Measurements from ENCODE around the gene EFCAB11.

The EFCAB11 gene

GRCh38 chr14:89955745-89956660 lies 1.5 kb upstream of the EFCAB11 start, which contains the start of gene TDP1:
TDP1 (plus strand) TSS chr14:89955927; CDS start chr14:89963115, 7,188 bp downstream.
- DNase-seq: peak; percentile 74

- DNase-seq: no peak
These were observed 653 bp upstream of the EFCAB11 start for GRCh38 chr14:89955022-89955744.

DNA sequence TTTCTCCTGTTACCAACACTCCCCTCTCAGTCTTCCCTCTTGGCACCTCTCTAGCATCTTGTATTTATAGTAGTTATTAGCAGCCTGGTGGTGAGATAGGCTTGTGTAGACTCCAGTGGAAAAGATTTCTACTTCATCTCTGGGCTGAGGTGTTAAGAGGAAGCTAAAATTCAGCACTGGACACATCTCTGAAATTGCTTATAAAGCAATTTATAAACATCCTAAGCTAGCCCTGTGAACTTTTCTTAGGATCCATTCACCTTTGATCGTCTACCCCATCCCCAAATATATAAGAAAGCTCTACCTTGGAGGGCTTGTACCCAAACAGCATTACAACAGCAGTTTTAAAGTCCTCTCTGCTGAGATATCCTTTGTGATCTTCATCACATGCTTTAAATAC lies 928 bp downstream of the EFCAB11 start:
- no peak for DNase-seq

- DNase-seq: no peak
These were observed 2.0 kb downstream of the EFCAB11 start for GRCh38 chr14:89952576-89952975.

- DNase-seq: no peak
These were observed 7.2 kb downstream of the EFCAB11 start for GRCh38 chr14:89947344-89947743.

DNA sequence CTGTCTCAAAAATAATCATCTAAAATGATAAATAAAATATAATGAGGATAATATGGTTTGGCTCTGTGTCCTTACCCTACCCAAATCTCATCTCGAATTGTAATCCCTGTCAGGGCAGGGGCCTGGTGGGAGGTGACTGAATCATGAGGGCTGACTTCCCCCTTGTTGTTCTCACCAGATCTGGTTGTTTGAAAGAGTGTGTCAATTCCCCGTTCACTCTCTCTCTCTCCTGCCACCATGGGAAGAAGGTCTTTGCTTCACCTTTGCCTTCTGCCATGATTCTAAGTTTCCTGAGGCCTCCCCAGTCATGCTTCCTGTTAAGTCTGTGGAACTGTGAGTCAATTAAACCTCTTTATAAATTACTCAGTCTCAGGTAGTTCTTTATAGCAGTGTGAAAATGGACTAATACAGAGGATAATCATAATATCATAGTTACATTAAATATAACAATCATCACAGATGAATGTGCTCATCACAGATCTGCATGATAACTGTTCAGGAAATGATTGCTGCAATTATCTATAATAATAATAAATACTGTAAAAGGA lies 12.6 kb downstream of the EFCAB11 start:
- DNase-seq: no peak

DNA sequence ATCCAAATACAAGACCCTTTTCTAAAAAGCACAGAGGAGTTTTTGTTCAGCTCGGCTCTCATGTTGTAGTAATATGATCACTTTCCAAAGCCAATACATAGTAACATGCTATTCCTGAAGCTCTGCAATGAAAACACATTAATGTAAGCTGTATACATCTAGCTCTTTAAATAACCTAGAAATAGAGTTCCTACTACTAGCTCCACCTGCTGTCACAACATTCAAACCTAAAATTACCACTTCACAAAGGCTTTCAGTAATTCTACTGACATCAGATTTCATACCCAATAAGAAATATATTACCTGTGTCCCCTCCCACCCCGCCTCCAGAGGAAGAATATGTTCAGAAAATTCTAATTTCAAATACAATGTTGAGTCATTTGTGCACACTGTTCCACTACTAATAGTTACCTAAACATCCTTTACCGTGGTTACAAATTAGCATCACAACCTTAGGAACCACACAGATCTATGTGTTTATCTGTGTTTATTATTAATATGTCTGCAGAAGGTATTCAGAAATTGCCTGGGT lies 17.8 kb downstream of the EFCAB11 start:
- no peak for DNase-seq

GRCh38 chr14:89933002-89933401 lies 21.5 kb downstream of the EFCAB11 start:
- DNase-seq: no peak

DNA sequence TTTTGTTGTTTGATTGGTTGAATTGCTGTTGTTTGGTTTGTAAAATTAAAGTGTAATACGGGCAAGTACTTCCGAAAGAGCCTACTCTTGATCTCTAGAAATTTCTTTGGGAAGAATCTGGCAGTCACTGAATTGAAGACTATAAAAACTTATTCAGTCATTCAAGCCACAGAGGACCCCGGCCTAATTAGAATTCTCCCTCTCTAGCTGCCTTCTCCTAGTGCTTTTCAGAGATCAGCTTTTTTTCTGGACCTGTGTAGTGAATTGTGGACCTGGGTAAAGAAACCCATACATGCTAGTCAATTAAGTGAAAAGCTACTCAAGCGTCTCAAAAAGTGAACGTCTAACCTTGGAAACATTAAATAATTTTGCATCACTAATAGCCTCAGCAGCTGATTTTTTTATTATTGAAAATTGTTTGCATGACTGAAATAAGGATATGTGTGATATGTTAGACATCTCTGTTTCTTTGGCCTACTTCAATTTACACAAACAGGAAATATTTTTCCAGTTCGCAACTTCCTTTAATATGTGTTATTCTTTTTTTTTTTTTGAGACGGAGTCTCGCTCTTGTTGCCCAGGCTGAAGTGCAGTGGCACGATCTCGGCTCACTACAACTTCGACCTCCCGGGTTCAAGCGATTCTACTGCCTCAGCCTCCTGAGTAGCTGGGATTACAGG lies 27.2 kb downstream of the EFCAB11 start:
- DNase-seq: no peak

DNA sequence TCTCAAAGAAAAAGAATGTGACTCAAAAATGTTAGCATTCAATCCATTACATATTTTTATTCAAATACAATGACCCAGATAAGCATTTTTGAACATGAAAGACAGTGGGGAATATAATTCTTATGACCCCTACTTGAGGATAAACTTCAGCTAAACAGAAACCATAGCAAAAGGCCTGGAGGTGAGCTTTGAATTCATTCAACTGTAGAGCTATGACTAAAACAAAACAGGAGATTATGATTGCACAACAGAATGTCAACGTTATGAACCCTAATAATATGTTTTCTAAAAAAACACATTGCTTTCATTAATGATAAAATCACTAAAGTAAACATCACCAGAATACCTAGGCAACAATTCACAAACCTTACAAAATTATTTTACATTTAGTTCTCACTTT lies 27.8 kb downstream of the EFCAB11 start:
- no peak for DNase-seq

GRCh38 chr14:89924268-89924667 lies 30.3 kb downstream of the EFCAB11 start:
- DNase-seq: no peak

GRCh38 chr14:89922031-89922907 lies 32.3 kb downstream of the EFCAB11 start:
- no peak for DNase-seq

GRCh38 chr14:89921346-89921745 lies 33.2 kb downstream of the EFCAB11 start:
- no peak for DNase-seq

DNA sequence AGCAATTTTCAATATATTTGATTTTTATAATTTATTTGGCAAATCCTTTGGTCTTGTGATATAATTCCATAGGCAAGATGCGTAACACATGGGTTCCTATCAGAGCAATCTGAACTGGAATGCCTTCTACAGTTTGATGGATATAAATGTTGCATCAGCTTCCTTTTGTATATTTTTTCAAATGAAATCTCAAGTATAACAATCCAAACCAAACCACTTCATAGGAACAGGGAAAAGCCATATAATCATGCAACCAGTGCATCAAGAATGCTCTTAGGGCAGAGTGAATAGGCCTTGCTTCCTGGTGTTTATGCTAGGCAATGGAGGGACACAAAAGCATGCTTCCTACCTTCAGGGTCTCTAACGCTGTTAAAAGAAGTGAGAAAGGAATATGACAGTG lies 34.5 kb downstream of the EFCAB11 start:
- DNase-seq: no peak

- no peak for DNase-seq
These were observed 35.8 kb downstream of the EFCAB11 start for GRCh38 chr14:89918721-89919120.

DNA sequence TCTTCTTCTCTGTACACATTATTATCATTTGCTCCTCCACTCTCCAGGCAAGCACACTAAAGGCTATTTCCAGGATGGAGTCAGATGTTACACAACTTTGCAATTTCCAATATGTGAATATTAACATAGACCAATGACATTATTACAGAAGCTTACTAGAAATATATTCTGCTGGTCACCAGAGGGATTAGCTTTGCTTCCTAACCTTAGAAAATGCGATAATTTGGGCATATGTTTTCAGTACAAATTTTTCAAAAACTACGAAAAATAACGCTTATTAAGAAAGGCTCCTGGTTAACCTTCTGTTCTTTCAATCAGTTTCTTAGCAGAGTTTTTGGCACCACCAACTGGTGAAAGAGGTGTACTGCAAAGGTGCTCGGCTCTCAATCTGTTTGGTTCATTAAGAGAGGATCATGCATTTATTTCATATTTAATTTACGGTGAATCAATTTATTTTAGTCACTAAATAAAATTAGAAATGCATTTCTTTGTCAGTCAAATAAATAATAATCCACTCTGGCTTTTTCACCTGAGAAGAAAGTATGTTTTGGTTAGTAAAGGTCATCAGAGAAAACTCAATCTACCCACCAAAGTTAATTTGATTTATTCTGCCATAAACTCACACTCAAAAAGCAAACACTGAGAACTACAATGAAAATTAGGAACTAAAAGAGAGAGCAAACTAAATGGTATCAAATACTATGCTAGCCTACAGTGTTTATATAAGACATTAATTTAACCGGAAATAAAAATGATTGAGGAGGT lies 39.2 kb downstream of the EFCAB11 start:
- no peak for DNase-seq

DNA sequence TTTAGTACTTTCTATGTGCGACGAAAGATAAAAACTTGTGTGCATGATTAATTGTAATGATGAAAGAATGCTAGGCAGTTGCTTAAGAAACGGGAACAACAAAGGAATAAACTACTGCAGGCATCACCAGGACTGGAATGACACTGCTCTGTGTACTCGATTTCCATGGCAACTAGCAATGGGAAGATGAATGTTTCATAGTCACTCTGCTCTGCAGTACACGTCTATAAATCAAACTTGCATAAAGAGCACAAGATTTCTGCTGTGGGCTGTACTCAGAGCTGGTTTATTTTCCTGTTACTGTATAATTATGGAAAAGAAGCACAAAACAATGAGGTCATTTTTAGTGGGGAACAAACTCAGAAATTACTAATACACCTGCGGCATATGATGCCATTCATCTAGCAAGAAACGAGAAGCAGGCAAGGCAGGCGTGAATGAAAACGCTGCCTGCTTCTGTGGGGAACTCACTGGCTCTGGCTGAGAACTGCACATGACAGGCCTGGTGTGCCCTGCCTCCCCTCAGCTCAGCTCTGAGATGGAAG lies 41.8 kb downstream of the EFCAB11 start:
- DNase-seq: no peak

DNA sequence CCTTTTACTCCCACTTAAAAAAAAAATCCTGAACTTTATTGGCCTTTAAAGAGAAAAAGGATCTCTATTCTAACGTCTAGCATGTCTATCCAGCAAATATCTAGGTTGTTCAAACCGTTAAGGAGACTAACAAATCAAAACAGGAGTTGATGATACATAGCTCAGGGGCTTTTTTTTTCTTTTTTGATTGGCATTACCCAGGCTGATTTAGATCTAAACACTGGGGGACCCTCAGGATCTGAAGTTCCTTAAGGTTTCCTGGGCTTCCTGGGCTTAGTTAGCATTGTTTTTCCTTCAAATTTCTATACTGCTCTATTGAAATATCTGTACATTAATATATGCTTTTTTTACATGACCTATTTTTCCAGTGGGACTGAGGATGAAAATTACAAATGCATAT lies 42.3 kb downstream of the EFCAB11 start:
- no peak for DNase-seq

DNA sequence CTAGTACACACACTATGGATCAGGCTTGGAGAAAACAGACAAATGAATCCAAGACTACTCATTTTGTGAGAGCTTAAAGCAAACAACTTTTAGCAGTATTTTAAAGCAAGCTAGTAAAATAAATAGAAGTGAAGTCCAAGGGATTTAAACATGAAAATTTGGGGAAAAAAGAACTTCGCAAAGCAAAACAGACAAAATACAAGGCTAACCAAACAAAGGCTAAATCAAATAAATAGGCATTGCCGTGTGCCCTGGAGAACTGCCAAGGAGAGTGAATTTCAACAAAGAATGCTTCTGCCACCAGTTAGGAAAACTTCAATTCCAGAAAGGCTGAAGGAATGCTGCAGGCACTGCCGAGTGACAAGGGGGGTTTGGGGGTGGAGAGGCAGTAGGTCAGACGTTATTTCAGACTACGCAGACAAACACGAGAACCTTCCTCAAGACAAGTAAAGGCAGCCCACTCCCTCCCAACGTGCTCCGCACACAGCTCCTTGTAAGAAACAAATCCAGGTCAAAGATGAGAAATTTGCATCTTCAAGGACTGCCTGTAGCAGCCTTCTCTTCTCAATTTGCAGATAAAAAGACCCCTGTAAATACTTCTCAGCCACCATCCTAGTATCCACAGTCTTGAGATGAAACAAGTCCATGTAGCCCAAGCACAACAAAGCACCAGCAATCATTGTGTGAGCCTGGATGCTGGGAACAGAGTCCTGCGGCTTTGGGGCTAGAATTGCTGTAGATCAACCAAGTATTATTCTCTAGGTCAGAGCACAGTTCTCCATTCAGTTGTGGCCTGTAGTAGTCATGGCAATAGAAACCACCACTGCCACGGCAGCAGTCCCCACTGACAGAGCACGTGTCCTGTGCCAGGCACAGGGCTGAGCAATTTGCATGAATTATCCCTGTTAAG lies 43.3 kb downstream of the EFCAB11 start:
- DNase-seq: no peak

DNA sequence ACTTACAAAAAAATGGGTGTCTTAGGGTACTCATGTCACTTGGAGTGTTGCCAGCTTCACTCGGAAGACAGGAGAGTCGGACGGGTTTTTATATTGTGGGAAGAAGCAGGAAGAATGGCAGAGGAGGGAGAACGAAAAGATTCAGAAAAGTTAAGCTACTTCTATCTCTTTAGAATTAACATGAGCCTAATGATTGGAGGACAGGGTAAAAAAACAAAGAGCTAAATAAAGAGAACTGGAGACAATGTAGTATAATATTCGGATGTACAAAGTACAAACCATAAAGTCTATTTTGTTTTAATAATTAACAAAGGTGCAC lies 43.9 kb downstream of the EFCAB11 start:
- DNase-seq: no peak

Measured in SIG-M5 (cell line).